ENCODE measurements around the gene GABRA4. TPM values are rescaled to one million over a fixed set of nuclear protein-coding genes. Genes with fewer than 3 reads are reported as not detected.

Gene GABRA4
- not detected for polyA plus RNA-seq (2012; ENCODE audit: insufficient read depth, insufficient read length)

- DNase-seq (ENCODE audit: low read depth, low spot score) = no peak
- no peak within 1 kb of the TSS for H3K4me3 ChIP-seq (ENCODE audit: low read length)
Observed at GRCh38 chr4:46993075-46994006, at the start of gene GABRA4. Gene GABRA4 (minus strand): TSS chr4:46993581. CDS start chr4:46993424, 157 bp downstream.

- no peak for DNase-seq (ENCODE audit: low read depth, low spot score)
- no peak overlapping the region for H3K4me3 ChIP-seq (ENCODE audit: low read length)
Observed at GRCh38 chr4:47040828-47041227, 47.4 kb upstream of the GABRA4 start.

- no peak for DNase-seq (ENCODE audit: low read depth, low spot score)
Observed at GRCh38 chr4:47038263-47038662, 44.9 kb upstream of the GABRA4 start.

GRCh38 chr4:47032405-47033106, 39.2 kb upstream of the GABRA4 start:
- no peak overlapping the region for H3K4me3 ChIP-seq (ENCODE audit: low read length)
- DNase-seq (ENCODE audit: low read depth, low spot score) = no peak

More at GRCh38 chr4:47038263-47038662, 44.9 kb upstream of the GABRA4 start:
- no peak overlapping the region for H3K4me3 ChIP-seq (ENCODE audit: low read length)

GRCh38 chr4:47031751-47032404, 38.5 kb upstream of the GABRA4 start:
- no peak for DNase-seq (ENCODE audit: low read depth, low spot score)
- H3K4me3 ChIP-seq (ENCODE audit: low read length) = no peak overlapping the region

GRCh38 chr4:47031011-47031678, 37.8 kb upstream of the GABRA4 start, which contains the start of gene GABRB1:
Gene GABRB1 (plus strand): TSS chr4:47031567.
- DNase-seq (ENCODE audit: low read depth, low spot score) = no peak
- H3K4me3 ChIP-seq (ENCODE audit: low read length) = no peak within 1 kb of the TSS

- no peak for DNase-seq (ENCODE audit: low read depth, low spot score)
- H3K4me3 ChIP-seq (ENCODE audit: low read length) = no peak overlapping the region
Observed at GRCh38 chr4:47017494-47017893, 24.1 kb upstream of the GABRA4 start.

- H3K4me3 ChIP-seq (ENCODE audit: low read length) = no peak overlapping the region
- DNase-seq (ENCODE audit: low read depth, low spot score) = no peak
Observed at GRCh38 chr4:47017081-47017480, 23.7 kb upstream of the GABRA4 start.

- DNase-seq (ENCODE audit: low read depth, low spot score) = no peak
- H3K4me3 ChIP-seq (ENCODE audit: low read length) = no peak overlapping the region
Observed at GRCh38 chr4:47013373-47013772, 20.0 kb upstream of the GABRA4 start.

- no peak overlapping the region for H3K4me3 ChIP-seq (ENCODE audit: low read length)
- no peak for DNase-seq (ENCODE audit: low read depth, low spot score)
Observed at GRCh38 chr4:47012676-47013075, 19.3 kb upstream of the GABRA4 start.

GRCh38 chr4:47010912-47011446, 17.6 kb upstream of the GABRA4 start:
- no peak overlapping the region for H3K4me3 ChIP-seq (ENCODE audit: low read length)
- peak; percentile 41 for DNase-seq (ENCODE audit: low read depth, low spot score)

- no peak for DNase-seq (ENCODE audit: low read depth, low spot score)
- no peak overlapping the region for H3K4me3 ChIP-seq (ENCODE audit: low read length)
Observed at GRCh38 chr4:47010347-47010911, 17.0 kb upstream of the GABRA4 start.

- no peak overlapping the region for H3K4me3 ChIP-seq (ENCODE audit: low read length)
- no peak for DNase-seq (ENCODE audit: low read depth, low spot score)
Observed at GRCh38 chr4:47002580-47002979, 9.2 kb upstream of the GABRA4 start.

GRCh38 chr4:47000406-47000805, 7.0 kb upstream of the GABRA4 start:
- no peak for DNase-seq (ENCODE audit: low read depth, low spot score)
- no peak overlapping the region for H3K4me3 ChIP-seq (ENCODE audit: low read length)

GRCh38 chr4:46999566-46999965, 6.2 kb upstream of the GABRA4 start:
- no peak overlapping the region for H3K4me3 ChIP-seq (ENCODE audit: low read length)
- DNase-seq (ENCODE audit: low read depth, low spot score) = no peak

- no peak overlapping the region for H3K4me3 ChIP-seq (ENCODE audit: low read length)
Observed at GRCh38 chr4:46994007-46994405, 625 bp upstream of the GABRA4 start.

GRCh38 chr4:46992338-46992737, 1.0 kb downstream of the GABRA4 start:
- no peak overlapping the region for H3K4me3 ChIP-seq (ENCODE audit: low read length)
- no peak for DNase-seq (ENCODE audit: low read depth, low spot score)

More at GRCh38 chr4:46994007-46994405, 625 bp upstream of the GABRA4 start:
- no peak for DNase-seq (ENCODE audit: low read depth, low spot score)

GRCh38 chr4:46986922-46987638, 6.3 kb downstream of the GABRA4 start:
- DNase-seq (ENCODE audit: low read depth, low spot score) = no peak
- no peak overlapping the region for H3K4me3 ChIP-seq (ENCODE audit: low read length)
